T-cell (primary cell): ENCODE results near the gene CTRL. TPM values are rescaled to one million over a fixed set of nuclear protein-coding genes. Genes with fewer than 3 reads are reported as not detected.

ENCODE experiments used
- ATAC-seq, 4 experiments: fragments of 200-7000 bp in 3 of 4; fragments of 150-1000 bp in 1 of 4; cut with Tn5 transposase; replicated peaks in 1 of 4; 1 replicate in 3 of 4; 2 replicates in 1 of 4; pipeline ENCODE4 v1.10.0; 2021; ENCODE audit warnings: moderate library complexity in 3 of 4, mild to moderate bottlenecking in 2 of 4, moderate number of reproducible peaks in 1 of 4
- CTCF ChIA-PET, 2 donors: fragments of 300-600 bp; sonication (Branson Sonifier 250); formaldehyde crosslinking; loops; one replicate each; lab custom pipeline; 2022; ENCODE audit warnings: antibody characterized with exemption in 2 of 2; lab: Charles Lee
- POLR2A ChIA-PET, 2 donors: fragments of 300-600 bp; sonication (Branson Sonifier 250); formaldehyde crosslinking; loops; one replicate each; lab custom pipeline; 2022; ENCODE audit warnings: antibody characterized with exemption in 2 of 2; lab: Charles Lee
- DNase-seq, 35 experiments: peaks; one replicate each; pipeline versions ENCODE4 v3.0.0 to v3.0.0-alpha.2; 2013 to 2023
- H3K27ac ChIP-seq: one replicate; pipeline ENCODE4 v1.5.1; 2013; ENCODE audit warnings: low read length
- H3K27me3 ChIP-seq, 2 experiments: replicated peaks in 1 of 2; 1 replicate in 1 of 2; 2 replicates in 1 of 2; pipeline versions ENCODE4 v1.6.1 to v1.7.0; 2013; ENCODE audit warnings: low read length in 1 of 2, mixed read lengths in 1 of 2; ENCODE audit not compliant: control insufficient read depth in 2 of 2, insufficient read depth in 2 of 2; ENCODE audit errors: extremely low read depth in 1 of 2
- H3K36me3 ChIP-seq, 2 donors: 1 replicate in 1 of 2; 2 replicates in 1 of 2; pipeline versions ENCODE4 v1.6.1 to v1.7.0; 2013; ENCODE audit warnings: low read length in 1 of 2; ENCODE audit not compliant: control insufficient read depth in 2 of 2, insufficient read depth in 1 of 2; ENCODE audit errors: extremely low read depth in 1 of 2
- H3K4me1 ChIP-seq, 2 experiments: 1 replicate in 1 of 2; 2 replicates in 1 of 2; pipeline versions ENCODE4 v1.6.1 to v1.7.0; 2013; ENCODE audit warnings: low read length in 2 of 2, mixed read lengths in 1 of 2; ENCODE audit not compliant: insufficient read depth in 2 of 2, control insufficient read depth in 1 of 2; ENCODE audit errors: extremely low read depth in 1 of 2
- H3K4me3 ChIP-seq, 2 donors: 1 replicate in 1 of 2; 2 replicates in 1 of 2; pipeline versions ENCODE4 v1.5.1 to v1.7.0; 2013; ENCODE audit warnings: mild to moderate bottlenecking in 2 of 2, low read length in 1 of 2, moderate library complexity in 1 of 2; ENCODE audit not compliant: control insufficient read depth in 1 of 2; ENCODE audit errors: extremely low read depth in 1 of 2
- H3K9me3 ChIP-seq: 2 replicates; pipeline ENCODE4 v1.7.0; 2013
- H3K27ac Mint-ChIP-seq, 2 donors: one replicate each; pipeline ENCODE4 v1.8.0; 2020 to 2021; ENCODE audit warnings: mild to moderate bottlenecking in 2 of 2, mixed read lengths in 2 of 2
- H3K27me3 Mint-ChIP-seq, 2 donors: one replicate each; pipeline ENCODE4 v1.8.0; 2021 to 2022; ENCODE audit warnings: mixed read lengths in 2 of 2
- H3K36me3 Mint-ChIP-seq: one replicate; pipeline ENCODE4 v1.8.0; 2021; ENCODE audit warnings: mixed read lengths
- H3K4me1 Mint-ChIP-seq, 3 donors: one replicate each; pipeline ENCODE4 v1.8.0; 2020 to 2022; ENCODE audit warnings: mixed read lengths in 3 of 3, mild to moderate bottlenecking in 1 of 3
- H3K4me3 Mint-ChIP-seq, 3 donors: one replicate each; pipeline ENCODE4 v1.8.0; 2020 to 2022; ENCODE audit warnings: mild to moderate bottlenecking in 3 of 3, mixed read lengths in 3 of 3, moderate library complexity in 3 of 3
- H3K9me3 Mint-ChIP-seq, 3 donors: one replicate each; pipeline ENCODE4 v1.8.0; 2020 to 2022; ENCODE audit warnings: mixed read lengths in 3 of 3
- WGBS: methylation state at CpG from one replicate; pipeline ENCODE4 v1.1.5; 2013; ENCODE audit warnings: missing lambda C conversion rate; ENCODE audit not compliant: insufficient coverage; 5-methylcytosine and 5-hydroxymethylcytosine counted together
- total RNA-seq, 35 experiments: library from RNA in 6 of 35; stranded (reverse) in 6 of 35; fragments of 120-200 nt in 1 of 35; gene quantifications; one replicate each; pipeline versions ENCODE4 v1.2.1 to v1.2.4 and lab custom pipeline; 2013 to 2026

The CTRL gene
- total RNA-seq, 5 donors from 2014 or later (not counting 1 experiment from before 2014, with no cell fraction given) = 9.4 to 14.2 (median 13.2) TPM

DNA sequence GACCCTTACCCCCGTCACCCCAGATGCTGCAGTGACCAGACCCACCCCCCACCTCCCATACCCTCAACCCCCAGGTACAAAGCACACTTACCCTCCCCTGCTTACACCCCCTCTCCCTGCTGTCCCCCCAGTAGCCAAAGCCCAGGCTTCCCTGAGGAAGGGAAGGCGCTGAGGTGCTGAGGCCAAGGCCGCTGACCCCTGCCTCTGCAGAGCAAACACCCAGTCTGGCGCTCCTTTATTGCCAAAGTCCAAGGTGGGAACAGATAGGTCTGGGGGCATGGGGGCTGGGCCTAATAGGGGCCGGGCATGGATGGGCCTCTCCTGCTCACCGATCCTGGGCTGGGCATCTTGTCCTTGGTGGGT lies 11.6 kb upstream of the CTRL start:
- Histone ChIP-seq H3K9me3 (no peaks in the 10 kb centered on the region), H3K4me1 (peaks cover 0 to 40% of the 10 kb centered on the region in 2 experiments), H3K4me3 (no peak overlapping the region), H3K27me3 (no peaks in the 10 kb centered on the region), H3K27ac (no peak overlapping the region), H3K36me3 (peaks cover 6 to 28% of the 10 kb centered on the region in 2 donors)
- H3K27me3 Mint-ChIP-seq = no peaks in the 10 kb centered on the region
- POLR2A ChIA-PET = interaction anchor here in 1 of 2 donors (0.5 kb wide), 1 partner anchor 11 kb away, joined by 4 read pairs; no protein-coding TSS in a partner anchor
- H3K4me1 Mint-ChIP-seq = peaks cover 22 to 29% (median 29%) of the 10 kb centered on the region in 3 donors
- H3K36me3 Mint-ChIP-seq = peaks cover 9% of the 10 kb centered on the region
- no peak overlapping the region for H3K27ac Mint-ChIP-seq
- no peaks in the 10 kb centered on the region for H3K9me3 Mint-ChIP-seq
- 100% methylated on average over 4 of the region's 6 CpGs for WGBS
- DNase-seq (no peak), ATAC-seq (no peak)
- H3K4me3 Mint-ChIP-seq = no peak overlapping the region
- CTCF ChIA-PET = interaction anchor here in 1 of 2 donors (0.6 kb wide), 2 partner anchors 41 to 72 kb away, joined by 3 to 4 read pairs; no protein-coding TSS in a partner anchor

DNA sequence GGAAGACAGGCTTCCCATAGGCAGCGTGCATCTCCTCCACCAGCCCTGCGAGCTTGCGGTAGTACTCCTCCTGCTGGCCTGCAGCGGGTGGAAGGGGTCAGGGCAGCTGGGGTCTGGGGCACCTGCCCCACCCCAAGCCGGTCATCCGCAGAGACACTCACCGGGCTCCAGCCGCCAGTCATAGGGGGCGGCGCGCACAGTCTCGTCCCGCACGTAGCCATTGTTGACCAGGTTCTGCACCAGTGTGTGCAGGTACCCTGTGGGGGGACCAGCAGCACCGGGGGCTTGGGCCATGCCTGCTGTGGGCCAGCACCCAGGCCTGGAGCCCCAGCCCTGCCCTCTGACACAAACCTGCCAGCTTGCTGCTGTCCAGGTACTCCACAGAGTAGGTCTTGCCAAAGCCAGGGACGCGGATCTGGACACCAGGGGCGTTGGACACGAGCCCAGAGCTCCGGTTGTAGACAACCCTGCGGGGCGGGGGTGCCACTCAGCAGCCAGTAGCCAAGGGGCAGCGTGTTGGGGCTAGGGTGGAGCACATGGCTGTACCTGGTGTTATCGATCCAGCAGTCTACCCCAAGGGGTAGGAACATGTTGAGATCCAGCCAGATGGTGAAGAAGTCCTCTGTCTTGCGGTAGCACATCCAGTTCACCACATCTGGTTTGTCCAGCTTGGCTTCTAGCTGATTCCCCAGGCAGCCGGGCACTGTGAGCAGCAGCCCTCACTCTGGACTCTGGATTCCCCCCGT lies 11.0 kb upstream of the CTRL start:
- CTCF ChIA-PET = no interaction called here
- 95% methylated on average over 26 of the region's 27 CpGs for WGBS
- no peaks in the 10 kb centered on the region for H3K27me3 ChIP-seq
- Mint-ChIP-seq H3K27me3 (no peaks in the 10 kb centered on the region), H3K4me1 (peaks cover 22 to 29% (median 26%) of the 10 kb centered on the region in 3 donors), H3K4me3 (no peak overlapping the region), H3K9me3 (no peaks in the 10 kb centered on the region), H3K36me3 (peaks cover 8% of the 10 kb centered on the region), H3K27ac (peak overlapping the region in 1 of 2 donors; percentile 34)
- no peaks in the 10 kb centered on the region for H3K9me3 ChIP-seq
- DNase-seq (no peak), ATAC-seq (no peak)
- POLR2A ChIA-PET = interaction anchor here in 1 of 2 donors (0.6 kb wide), 1 partner anchor 832 kb away, joined by 3 read pairs; no protein-coding TSS in a partner anchor
- H3K4me3 ChIP-seq = no peak overlapping the region
- H3K27ac ChIP-seq = no peak overlapping the region
- peaks cover 0 to 45% of the 10 kb centered on the region in 2 experiments for H3K4me1 ChIP-seq
- peaks cover 6 to 26% of the 10 kb centered on the region in 2 donors for H3K36me3 ChIP-seq

DNA sequence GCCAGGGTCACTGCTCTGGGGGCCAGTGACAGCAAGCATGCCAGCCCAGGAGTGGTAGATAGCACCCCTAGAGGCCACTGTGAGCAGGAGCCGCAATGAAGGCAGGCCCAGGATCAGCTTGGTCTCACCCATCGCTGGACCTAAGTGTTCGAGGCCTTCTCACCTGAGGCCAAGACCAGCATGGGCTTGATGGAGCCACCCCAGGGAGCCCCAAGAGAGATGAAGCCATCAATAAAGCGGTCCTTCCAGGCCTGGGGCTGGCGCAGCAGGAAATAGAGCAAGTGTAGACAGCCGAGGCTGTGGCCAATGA lies 10.5 kb upstream of the CTRL start:
- CTCF ChIA-PET = no interaction called here
- no peak overlapping the region for H3K4me3 ChIP-seq
- 87% methylated on average over 4 of the region's 6 CpGs for WGBS
- H3K9me3 ChIP-seq = no peaks in the 10 kb centered on the region
- peak; percentile 35 to 51 (median 42) for ATAC-seq
- H3K9me3 Mint-ChIP-seq = no peaks in the 10 kb centered on the region
- no peaks in the 10 kb centered on the region for H3K27me3 Mint-ChIP-seq
- H3K27ac Mint-ChIP-seq = peak overlapping the region; percentile 15 to 28
- POLR2A ChIA-PET = interaction anchor here in 1 of 2 donors (0.6 kb wide), 1 partner anchor 831 kb away, joined by 3 read pairs; no protein-coding TSS in a partner anchor
- H3K4me1 Mint-ChIP-seq = peaks cover 25 to 33% (median 31%) of the 10 kb centered on the region in 3 donors
- H3K27me3 ChIP-seq = no peaks in the 10 kb centered on the region
- H3K4me3 Mint-ChIP-seq = no peak overlapping the region
- peak in 10 of 35 experiments; percentile 15 to 47 (median 20) for DNase-seq
- peaks cover 4 to 49% of the 10 kb centered on the region in 2 experiments for H3K4me1 ChIP-seq
- H3K36me3 Mint-ChIP-seq = peaks cover 8% of the 10 kb centered on the region
- peaks cover 6 to 20% of the 10 kb centered on the region in 2 donors for H3K36me3 ChIP-seq
- H3K27ac ChIP-seq = no peak overlapping the region

DNA sequence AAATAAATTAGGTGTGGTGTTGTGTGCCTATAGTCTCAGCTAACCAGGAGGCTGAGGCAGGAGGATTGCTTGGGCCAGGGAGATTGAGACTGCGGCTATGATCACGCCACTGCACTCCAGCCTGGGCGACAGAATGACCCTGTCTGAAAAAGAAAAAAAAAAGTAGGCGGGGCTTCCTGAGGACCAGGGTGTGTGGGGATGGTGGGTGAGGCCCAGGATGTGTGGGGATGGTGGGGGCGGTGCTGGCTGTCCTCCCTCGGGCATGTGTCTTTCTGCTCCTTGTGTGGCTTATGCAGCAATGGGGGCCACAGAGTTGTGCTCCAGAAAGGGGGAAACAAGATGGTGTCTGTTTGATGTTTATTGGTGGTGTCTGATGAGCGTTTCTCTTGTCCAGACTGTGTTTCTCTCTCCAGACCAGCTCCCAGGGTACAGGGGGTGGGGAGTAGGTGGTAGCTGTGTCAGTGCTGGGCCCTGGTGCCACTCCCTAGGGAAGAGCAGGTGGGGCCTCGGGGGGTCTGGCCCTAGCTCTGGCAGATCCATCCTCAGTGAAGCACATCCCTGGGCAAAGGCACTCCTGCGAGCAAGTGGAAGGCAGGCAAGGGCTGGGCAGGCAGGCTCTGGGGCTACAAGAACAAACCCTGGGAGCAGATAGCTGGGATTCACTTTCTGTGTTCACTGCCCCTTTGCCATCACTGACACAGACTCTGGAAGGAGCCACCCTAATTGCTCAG lies 10.0 kb upstream of the CTRL start:
- peak overlapping the region; percentile 72 to 80 for H3K27ac Mint-ChIP-seq

DNA sequence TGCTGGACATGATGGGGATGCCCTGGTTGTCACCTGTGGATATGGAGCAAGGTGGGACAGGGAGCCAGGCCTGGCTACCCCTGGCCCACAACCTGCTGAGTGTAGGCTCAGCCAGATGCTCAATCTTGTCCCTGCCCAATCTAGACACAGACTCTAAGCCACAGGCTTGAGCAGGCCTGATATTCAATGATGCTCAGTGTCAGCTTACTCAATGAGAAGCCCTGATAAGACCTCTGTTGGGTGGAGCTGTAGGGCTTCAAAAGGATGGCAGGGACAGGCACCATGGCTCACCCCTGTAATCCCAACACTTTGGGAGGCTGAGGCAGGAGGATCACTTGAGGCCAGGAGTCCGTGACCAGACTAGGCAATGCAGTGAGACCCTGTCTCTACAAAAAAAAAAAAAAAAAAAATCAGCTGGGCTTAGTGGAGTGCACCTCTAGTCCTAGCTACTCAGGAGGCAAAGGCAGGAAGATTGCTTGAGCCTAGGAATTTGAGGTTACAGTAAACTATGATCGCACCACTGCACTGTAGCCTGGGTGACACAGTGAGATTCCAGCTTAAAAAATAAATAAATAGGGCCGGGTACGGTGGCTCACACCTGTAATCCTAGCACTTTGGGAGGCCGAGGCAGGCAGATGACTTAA lies 8.9 kb upstream of the CTRL start:
- CTCF ChIA-PET = interaction anchor here (0.5 to 0.6 kb wide), 6 partner anchors 17 to 1398 kb away, joined by 3 to 9 read pairs (median 4); no protein-coding TSS in a partner anchor
- Mint-ChIP-seq H3K4me3 (peak overlapping the region in 2 of 3 donors; percentile 29 to 72), H3K9me3 (no peaks in the 10 kb centered on the region), H3K36me3 (peaks cover 6% of the 10 kb centered on the region), H3K27ac (peak overlapping the region; percentile 86 to 91), H3K27me3 (no peaks in the 10 kb centered on the region), H3K4me1 (peaks cover 31 to 41% (median 41%) of the 10 kb centered on the region in 3 donors)
- 95% methylated on average over 4 of the region's 5 CpGs for WGBS
- no peaks in the 10 kb centered on the region for H3K9me3 ChIP-seq
- no peak overlapping the region for H3K4me3 ChIP-seq
- POLR2A ChIA-PET = interaction anchor here (0.6 kb wide), 2 partner anchors 66 to 899 kb away, joined by 4 to 6 read pairs; no protein-coding TSS in a partner anchor
- H3K27me3 ChIP-seq = no peaks in the 10 kb centered on the region
- ATAC-seq (no peak), DNase-seq (no peak)
- H3K4me1 ChIP-seq = peaks cover 6 to 54% of the 10 kb centered on the region in 2 experiments
- peak overlapping the region; percentile 45 for H3K27ac ChIP-seq
- peaks cover 0 to 6% of the 10 kb centered on the region in 2 donors for H3K36me3 ChIP-seq

More for the DNA sequence above, 10.0 kb upstream of the CTRL start:
- WGBS = 91% methylated on average over 9 of the region's 9 CpGs
- H3K36me3 Mint-ChIP-seq = peaks cover 8% of the 10 kb centered on the region
- POLR2A ChIA-PET = interaction anchor here in 1 of 2 donors (0.6 kb wide), 2 partner anchors 75 to 831 kb away, joined by 3 to 4 read pairs; no protein-coding TSS in a partner anchor
- no peaks in the 10 kb centered on the region for H3K9me3 ChIP-seq
- peaks cover 6 to 16% of the 10 kb centered on the region in 2 donors for H3K36me3 ChIP-seq
- H3K27me3 Mint-ChIP-seq = no peaks in the 10 kb centered on the region
- no peak overlapping the region for H3K4me3 ChIP-seq
- ATAC-seq (no peak), DNase-seq (no peak)
- H3K4me3 Mint-ChIP-seq = peak overlapping the region in 1 of 3 donors; percentile 15
- peaks cover 6 to 53% of the 10 kb centered on the region in 2 experiments for H3K4me1 ChIP-seq
- no peaks in the 10 kb centered on the region for H3K9me3 Mint-ChIP-seq
- H3K4me1 Mint-ChIP-seq = peaks cover 30 to 38% (median 37%) of the 10 kb centered on the region in 3 donors
- H3K27ac ChIP-seq = peak overlapping the region; percentile 18
- CTCF ChIA-PET = interaction anchor here in 1 of 2 donors (0.5 kb wide), 1 partner anchor 83 kb away, joined by 4 read pairs; no protein-coding TSS in a partner anchor
- H3K27me3 ChIP-seq = no peaks in the 10 kb centered on the region
